Endothelial cell of hepatic sinusoid (primary cell): Measurements from ENCODE around the gene AKAP13.
"Not testable (repeated sequence)": the region's sequence is repeated elsewhere in the genome, so short reads cannot be mapped to it uniquely, and the experiment has no call there.

Experiments
- in situ Hi-C: cut with HindIII; loops from 2 replicates; pipeline ENCODE4 v1.10.0; 2017; ENCODE audit warnings: low sequenced_read_pairs

The AKAP13 gene

DNA sequence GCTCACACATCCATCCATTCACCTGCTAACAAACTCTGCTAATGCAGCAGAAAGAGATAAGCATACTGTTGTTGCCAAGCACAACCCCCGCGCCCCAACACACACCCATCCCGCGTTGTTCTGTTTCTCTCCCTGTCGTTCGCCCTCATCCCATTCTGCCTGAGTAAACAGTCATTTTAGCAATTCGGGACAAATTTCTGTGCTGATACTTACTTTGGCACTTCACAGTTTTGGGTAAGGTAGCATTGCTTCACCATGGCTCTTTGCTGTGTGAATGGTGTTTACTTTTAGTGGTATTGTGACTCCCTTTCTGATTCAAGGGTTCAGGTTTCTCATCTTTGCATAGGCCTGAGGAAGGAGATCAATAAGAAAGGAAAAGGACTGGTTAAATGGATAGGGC lies 149.7 kb downstream of the AKAP13 start:
- in situ Hi-C loops = no loop called here

DNA sequence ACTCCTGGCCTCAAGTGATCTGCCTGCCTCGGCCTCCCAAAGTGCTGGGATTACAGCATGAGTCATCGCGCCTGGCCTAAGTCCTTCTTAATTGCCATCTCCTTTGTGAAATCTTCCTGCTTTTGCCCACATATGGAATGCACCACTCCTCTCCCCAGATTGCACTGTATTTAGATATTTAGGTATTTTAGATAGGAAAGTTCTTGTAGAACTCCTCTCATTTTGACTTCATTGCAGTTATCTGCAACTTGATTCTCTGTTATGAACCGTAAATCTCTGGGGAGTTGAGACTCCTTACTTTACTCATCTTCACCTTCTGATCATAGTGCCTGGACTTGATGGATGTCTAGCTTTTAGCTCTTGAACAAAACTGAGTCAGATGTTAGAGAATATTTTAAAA lies 150.7 kb downstream of the AKAP13 start:
- in situ Hi-C loops = no loop called here

DNA sequence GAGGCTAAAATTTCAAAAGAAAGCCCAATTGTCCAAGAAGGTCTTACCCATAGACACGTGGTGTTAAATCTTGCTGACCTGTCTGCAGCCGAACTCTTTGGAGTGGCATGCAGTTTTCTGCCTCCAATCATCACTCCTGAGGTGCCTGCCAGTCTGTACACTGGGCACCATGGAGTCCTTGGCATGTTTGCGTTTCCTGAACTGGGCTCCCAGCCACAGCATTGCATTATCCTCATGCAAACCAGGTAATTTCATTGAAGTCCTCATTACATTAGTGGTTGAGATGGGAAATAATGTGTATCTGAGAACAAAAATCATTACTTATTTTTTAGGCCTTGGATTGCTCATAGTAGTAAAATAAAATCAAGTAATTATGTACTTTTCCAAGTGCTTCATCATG lies 152.3 kb downstream of the AKAP13 start:
- in situ Hi-C loops = no loop called here

DNA sequence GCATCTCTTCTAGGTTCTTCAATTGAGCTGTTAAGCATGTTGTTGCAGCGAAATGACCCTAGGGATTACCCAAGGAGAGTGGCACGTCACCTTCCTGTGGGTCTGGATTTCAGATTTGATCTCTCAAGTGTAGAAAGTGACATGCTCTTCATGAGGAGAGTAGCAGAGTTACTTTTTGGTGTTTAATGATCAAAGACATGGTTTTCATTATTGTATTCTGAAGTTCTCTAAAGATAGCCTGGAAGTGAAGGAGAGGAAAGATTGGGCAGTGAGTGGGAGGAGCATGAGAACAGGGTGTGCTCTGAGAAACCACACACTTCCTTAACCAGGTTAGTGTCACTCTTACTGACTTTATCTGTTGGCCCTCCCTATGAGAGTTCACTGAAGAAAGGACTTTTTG lies 153.6 kb downstream of the AKAP13 start:
- in situ Hi-C loops = no loop called here

DNA sequence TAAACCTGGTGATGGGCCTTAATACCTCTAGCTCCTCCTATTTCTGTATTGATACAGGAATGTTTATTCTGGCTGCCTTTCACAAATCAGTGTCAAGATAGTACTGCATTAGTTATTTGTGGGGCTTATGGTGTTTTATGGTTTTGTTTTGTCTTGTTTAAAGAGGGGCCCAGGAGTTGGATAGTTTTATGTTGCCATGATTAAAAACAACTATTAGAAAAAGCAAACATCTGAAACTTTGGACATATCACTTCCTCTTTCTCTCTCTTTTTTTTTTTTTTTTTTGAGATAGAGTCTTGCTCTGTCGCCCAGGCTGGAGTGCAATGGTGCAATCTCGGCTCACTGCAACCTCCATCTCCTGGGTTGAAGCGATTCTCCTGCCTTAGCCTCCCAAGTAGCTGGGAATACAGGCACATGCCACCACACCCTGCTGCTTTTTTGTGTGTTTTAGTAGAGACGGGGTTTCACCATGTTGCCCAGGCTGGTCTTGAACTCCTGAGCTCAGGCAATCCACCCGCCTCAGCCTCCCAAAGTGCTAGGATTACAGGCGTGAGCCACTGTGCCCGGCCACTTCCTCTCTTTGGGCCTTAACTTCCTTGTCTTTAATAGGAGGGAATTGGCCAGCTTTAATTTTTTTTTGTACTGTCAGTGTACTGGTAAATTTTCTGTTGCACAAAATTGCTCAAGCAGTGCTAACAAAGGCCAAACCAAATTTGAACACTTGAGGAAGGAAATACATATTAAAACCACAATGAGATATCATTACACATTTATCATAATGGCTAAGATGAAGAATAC lies 155.3 kb downstream of the AKAP13 start:
- in situ Hi-C loops = not testable (repeated sequence)

DNA sequence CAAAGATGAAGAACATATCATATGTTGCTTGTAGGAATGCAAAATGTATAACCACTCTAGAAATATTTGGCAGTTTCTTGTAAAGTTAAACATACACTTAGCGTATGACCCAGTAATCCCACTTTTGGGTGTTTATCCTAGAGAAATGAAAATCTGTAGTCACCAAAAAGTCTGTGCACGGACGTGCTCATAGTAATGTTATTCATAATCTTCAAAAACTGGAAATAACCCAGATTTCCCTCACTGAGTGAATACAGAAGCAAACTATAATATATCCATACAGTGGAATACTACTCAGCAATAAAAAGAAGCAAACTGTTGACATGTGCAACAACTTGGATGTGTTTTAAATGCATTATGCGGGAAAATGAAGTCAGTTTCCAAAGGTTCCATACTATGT lies 155.9 kb downstream of the AKAP13 start:
- in situ Hi-C loops = no loop called here

DNA sequence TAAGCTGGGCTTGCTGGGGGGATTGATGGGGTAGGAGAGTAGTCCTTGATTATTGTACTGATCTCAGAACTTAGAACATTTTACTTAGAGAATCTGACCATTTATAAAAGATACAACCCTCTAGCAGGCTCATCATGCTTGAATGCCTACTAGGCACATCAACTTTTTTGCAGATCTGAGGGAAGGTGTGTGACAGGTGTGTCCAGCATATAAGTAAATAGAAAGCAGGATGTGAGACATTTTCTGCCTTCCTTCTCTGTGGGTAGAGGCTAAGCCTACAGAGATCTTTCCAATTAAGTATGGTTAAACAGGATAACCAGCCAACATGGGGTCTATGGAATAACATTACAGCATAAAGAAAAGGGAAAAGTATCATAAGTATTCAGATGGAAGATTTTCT lies 159.1 kb downstream of the AKAP13 start:
- in situ Hi-C loops = no loop called here

DNA sequence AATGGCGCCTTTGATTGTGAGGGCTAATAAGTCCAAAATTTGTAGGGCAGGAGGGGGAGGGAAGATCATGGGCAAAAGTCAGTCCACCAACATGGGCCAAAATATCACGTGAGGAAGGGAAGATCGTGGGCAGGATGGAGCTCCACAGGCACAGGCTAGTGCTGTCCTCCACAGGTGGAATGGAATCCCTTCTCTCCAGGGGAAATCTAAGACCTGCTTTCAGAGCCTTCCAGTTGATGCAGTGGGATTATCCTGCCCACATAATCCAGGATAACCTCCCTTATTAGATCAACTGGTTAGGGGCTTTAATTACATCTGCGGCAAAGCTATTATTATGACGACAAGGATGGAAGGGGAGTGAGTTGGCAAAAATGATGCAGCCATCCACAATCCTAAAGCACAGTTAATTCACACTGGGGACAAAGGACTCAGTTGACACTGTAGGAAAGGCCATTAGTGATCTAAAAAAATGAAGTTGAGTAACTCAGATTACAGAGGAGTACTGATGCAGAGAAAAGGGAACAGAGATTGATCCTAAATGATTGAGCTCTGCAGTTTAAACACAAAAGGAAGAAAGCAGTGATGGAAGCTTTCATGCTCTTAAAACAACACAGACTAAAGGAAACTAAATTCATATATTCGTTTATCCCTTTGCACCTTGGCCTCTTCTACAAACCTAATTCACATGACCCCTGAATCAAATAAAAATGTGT lies 159.8 kb downstream of the AKAP13 start:
- in situ Hi-C loops = no loop called here

DNA sequence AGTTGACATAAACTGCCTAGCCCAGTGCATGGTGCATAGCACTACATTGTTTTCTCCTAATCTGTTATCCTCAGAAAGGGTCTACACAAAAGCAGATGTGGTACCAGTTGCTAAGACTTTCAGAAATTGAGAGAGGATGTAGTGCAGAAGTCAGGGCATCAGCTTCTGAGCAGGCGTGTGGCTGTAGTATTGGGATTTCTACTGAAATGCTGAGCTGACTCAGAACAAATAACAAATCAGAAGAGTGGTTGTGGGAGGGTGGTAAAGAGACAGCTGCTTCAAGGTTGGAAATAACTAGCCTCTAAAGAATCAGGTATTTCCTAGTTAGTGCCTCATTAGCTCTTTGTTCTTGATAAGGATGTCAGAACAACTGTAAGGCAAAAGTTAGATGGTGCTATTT lies 161.3 kb downstream of the AKAP13 start:
- in situ Hi-C loops = no loop called here

DNA sequence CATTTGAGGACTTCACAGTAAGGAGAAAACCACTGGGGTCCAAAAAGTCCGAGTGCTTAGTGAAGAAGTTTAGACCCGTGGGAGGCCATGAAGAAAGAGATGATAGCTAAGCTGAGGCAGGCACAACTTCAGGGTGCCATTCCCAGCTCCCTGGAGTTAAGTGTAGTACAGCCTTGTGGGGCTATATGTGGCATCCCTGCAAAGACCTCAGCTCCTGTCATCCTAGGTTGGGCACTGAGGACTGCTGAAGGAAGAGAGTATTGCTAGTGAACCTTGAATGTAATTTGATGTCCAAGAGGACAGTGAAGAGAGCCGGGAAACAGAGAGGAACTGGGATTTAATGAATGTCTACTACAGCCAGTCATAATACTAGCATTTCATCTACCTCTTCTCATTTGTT lies 162.1 kb downstream of the AKAP13 start:
- in situ Hi-C loops = no loop called here

DNA sequence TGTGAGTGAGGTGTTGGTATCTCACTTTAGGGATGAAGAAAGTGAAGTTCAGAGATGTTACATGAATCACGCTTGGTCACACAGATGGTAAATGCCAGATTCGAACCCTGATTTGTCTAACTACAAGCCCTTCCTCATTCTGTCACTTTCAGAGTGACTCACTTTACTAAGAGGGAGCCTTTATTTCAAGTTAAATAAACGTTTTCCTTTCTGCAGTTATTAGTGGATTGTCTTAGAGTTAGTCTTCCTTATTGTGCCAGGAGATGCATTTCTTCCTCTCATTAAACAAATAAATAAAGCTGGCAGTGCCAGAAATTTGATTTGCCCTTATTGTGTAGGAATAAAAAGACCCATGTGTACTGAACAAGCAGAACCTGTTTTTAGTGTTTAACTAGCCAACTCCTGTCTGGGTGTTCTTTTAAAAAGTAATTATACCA lies 162.5 kb downstream of the AKAP13 start:
- in situ Hi-C loops = no loop called here

DNA sequence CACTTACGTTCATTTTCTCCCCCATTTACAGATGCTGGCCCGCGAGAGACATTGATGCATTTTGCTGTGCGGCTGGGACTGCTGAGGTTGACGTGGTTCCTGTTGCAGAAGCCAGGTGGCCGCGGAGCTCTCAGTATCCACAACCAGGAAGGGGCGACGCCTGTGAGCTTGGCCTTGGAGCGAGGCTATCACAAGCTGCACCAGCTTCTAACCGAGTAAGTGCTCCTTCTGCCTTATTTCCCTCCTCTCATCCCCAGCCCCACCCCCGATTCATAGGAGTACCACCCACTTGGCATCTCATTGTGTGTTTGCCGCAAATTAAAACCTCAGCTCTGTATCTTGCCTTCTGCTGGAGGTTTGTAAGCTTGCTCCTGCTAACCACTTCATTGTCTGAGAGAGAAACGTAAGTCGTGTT lies 163.3 kb downstream of the AKAP13 start:
- in situ Hi-C loops = no loop called here

DNA sequence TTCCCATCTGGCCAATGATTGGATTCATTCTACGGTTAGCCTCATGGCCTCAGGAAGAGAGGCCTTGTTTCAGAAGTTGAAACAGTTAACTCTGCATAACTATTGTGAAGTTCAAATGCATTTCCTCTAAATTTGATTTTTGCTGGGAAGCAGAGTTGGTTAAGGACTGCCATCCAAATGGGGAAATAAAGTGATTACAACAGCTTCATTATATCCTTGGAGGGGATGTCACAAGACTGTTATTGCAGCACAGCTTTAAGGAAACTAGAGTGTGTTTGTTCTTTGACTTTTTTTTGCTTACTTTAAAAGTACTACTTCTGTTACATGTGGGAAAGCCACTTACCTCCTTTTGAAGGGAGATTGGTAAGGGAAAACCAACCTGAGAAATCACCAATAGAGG lies 164.8 kb downstream of the AKAP13 start:
- in situ Hi-C loops = no loop called here

DNA sequence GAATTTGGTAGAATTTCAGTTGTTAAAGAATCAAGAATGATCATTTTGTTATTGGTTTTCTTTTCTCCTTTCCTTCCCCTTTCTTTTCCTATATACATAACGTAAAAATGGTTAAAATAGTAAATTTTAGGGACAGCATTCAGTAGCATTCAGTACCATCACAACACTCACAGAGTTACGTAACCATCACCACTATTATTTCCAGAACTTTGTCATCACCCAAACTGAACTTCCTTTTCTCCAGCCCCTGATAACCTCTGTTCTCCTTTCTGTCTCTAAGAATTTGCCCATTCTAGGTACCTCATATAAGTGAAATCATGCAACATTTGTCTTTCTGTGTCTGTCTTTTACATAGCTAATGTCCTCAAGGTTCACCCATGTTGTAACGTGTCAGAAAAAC lies 165.3 kb downstream of the AKAP13 start:
- in situ Hi-C loops = no loop called here

DNA sequence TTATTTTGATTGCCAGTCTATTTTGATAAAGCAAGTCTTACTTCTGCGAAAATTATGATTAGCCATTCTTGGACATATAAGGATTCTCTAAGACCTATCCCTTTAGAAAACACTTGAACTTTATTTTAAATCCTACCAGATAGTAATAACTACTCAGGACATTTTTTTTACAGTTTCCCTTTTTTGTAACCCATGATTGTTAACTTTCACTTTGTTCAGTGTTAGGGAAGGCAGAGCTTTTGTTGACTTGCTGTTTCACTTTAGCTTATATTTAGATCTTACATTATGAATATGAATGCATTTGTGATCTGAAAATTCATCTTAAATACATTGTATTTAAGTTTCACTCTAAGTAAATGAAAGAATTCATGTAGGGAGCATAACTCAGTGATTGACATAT lies 167.0 kb downstream of the AKAP13 start:
- in situ Hi-C loops = no loop called here

DNA sequence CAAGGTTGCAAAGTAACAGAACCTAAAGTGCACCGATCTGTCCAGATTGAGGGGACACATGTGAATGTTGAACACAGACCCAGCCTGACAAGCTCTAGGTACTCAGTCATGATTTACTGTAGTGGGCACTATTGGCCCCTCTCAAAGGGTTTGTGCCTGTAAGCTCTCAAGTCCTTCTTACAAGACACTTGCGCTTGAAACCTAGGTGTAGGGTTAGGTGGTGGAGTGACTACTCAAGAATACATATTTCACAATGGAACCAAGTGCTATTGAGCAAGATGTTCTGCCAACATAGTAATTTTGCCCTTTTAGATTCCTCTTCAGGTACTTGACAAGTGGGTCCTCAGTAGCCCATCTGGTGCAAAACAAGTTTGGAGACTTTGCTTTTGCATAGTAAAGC lies 169.9 kb downstream of the AKAP13 start:
- in situ Hi-C loops = no loop called here

DNA sequence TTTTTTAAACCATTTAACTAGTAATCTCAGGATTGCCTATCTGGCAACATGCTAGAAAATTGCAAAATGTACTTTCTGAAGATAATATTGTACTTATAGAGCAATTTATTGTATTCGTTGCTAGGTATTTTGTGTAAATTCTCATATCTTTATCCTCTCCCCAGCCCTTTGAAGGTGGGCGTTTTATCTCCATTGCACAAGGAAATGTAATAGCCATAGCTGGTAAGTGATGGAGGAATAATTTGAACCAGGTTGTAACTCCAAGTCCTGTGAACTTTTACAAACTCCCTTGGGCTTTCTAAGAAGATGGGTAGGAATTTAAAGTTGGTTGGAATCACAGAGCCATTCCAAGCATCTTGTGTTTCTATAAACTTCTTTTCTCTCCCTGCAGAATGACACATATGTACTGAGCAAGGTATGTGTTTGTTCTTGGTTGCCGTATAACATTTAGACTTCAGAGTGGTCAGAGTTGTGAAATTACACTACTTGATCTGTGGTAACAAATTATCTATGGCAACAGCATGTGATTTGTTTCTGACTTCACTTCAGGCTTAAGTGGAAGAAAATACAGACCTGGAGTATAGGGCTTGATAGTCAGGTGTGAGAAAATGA lies 170.9 kb downstream of the AKAP13 start:
- in situ Hi-C loops = no loop called here

DNA sequence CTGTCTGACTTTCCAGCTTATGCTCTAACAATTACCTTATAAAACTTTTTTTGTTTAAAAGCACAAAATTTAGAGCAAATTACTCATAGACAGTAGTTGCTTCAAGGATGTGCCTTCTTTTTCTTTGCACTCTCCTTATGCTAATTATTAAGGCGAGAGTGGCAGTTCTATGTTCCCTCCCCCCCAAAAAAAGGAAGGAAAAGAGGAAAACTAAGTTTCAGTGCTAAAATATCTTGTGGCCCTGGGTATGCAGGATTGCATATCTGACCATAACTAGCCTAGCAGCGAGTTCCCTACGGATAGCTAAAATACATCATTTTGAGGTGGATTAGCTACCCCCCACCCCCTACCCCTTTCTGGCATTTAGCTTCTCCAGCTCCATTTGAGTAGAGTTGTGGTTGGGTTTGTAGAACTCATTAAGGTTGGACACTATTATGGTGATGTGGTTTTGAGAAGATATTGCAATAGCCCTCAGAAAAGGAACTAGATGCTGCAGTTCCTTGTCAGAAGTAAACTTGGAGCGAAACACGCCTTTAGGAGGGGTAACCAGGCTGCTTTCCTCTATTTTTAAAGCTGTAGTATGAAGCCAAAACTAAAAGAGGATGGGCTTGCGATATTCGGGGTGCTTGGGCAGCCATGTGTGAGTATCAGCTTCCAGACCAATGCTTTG lies 174.6 kb downstream of the AKAP13 start:
- in situ Hi-C loops = no loop called here

DNA sequence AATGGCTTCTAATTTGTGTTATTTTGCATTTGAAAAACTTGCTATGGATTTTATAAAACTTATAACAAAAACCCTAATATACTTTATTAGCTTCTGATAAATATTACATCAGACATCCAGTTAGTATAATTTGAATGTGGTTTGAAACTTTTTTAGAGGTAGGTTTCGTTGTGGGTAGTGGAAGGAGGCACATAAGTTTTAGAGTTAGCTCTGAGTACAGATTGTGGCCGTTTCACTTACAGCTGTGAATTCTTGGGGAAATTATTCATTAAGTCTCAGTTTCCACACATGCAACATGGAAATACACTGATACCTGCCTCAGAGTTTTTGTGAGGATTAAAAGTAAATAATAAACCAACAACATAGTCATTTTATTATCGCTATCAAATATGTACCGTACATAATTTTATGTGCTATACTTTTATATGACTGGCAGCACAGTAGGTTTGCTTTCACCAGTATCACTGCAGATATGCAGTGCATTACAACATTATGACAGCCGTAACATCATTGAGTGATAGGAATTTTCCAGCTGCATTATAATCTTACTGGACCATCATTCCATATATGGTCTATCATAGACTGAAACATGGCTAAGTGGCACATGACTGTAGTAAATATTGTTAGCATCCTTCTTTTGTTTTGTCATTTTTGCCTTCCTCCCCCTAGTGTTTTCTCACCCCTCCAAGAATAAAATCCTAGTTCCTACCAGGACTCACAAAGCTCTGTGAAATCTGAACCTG lies 175.6 kb downstream of the AKAP13 start:
- in situ Hi-C loops = no loop called here

DNA sequence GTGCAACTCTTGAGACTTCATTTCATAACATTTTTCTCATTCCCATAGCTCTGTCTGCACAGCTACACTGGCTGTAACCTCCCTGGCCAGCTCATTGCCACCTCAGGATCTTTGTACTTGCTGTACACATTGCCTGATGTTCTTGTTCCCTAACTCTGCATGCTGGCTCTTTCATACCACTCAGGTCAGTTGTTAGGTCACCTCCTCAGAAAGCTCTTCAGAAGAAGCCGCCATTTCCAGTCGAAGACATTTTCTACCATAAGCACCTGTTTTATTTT lies 176.2 kb downstream of the AKAP13 start:
- in situ Hi-C loops = no loop called here

DNA sequence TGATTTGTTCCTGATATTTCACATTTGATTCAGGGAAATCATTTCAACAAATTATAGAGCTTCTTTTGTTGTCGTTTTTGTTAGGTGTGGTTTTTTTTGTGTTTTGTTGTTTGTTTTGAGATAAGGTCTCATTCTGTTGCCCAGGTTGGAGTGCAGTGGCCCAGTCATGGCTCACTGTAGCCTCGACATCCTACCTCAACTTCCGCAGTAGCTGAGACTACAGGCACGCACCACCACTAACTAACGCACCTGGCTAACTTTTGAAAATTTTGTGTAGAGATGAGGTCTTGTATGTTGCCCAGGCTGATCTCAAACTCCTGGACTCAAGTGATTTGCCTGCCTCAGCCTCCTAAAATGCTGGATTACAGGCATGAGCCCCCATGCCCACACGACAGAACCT lies 177.0 kb downstream of the AKAP13 start:
- in situ Hi-C loops = no loop called here
